GM12873 (cell line): ENCODE measurements around the gene ATXN1.

Experiments used
- TF ChIP-seq, protein P1 (sequence below): IDR thresholded peaks from 2 replicates; pipeline ENCODE4 v1.5.1; 2012; ENCODE audit warnings: low read depth, mild to moderate bottlenecking, moderate library complexity, low read length, control low read depth; ENCODE audit not compliant: insufficient read depth; ENCODE audit errors: missing control alignments

The ATXN1 gene

DNA sequence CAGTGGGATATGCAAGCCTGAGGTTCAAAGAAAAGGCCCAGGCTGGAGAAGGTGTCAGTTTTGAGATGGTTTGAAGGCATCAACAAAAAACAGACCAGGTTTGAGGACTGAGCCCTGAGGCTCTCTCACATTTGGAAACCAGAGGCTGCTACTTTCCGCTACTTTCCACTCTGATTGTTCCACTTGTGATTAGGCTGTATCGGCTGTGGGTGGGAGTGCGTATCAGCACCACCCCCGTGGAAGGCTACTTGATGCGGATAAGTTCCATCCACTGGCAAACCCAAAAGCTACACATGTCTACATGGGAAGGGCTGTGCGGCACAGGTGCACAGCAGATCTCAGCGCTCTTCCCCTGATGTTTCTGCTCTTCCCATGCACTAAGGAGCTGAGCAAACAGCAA is 324.2 kb downstream of the ATXN1 start:
- TF ChIP-seq, protein P1, sequence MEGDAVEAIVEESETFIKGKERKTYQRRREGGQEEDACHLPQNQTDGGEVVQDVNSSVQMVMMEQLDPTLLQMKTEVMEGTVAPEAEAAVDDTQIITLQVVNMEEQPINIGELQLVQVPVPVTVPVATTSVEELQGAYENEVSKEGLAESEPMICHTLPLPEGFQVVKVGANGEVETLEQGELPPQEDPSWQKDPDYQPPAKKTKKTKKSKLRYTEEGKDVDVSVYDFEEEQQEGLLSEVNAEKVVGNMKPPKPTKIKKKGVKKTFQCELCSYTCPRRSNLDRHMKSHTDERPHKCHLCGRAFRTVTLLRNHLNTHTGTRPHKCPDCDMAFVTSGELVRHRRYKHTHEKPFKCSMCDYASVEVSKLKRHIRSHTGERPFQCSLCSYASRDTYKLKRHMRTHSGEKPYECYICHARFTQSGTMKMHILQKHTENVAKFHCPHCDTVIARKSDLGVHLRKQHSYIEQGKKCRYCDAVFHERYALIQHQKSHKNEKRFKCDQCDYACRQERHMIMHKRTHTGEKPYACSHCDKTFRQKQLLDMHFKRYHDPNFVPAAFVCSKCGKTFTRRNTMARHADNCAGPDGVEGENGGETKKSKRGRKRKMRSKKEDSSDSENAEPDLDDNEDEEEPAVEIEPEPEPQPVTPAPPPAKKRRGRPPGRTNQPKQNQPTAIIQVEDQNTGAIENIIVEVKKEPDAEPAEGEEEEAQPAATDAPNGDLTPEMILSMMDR, result no peak

DNA sequence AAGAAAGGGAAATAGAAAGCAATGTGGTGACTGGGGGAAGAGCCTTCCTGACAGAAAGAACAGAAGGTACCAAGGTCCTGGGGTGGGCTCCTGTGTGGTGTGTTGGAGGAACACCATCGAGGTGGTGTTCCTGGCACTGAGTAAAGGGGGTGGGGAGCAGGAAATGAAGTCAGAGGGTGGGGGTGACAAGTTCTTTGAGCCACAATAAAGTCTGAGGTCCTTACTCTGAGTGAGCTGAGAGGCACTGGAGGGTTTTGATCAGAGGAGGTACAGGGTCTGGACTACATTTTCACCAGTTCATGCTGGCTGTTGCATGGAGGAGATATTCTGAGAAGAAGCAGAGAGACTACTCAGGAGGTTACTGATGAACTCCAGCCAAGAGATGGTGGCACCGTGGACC is 324.7 kb downstream of the ATXN1 start:
- TF ChIP-seq, protein P1, result no peak

DNA sequence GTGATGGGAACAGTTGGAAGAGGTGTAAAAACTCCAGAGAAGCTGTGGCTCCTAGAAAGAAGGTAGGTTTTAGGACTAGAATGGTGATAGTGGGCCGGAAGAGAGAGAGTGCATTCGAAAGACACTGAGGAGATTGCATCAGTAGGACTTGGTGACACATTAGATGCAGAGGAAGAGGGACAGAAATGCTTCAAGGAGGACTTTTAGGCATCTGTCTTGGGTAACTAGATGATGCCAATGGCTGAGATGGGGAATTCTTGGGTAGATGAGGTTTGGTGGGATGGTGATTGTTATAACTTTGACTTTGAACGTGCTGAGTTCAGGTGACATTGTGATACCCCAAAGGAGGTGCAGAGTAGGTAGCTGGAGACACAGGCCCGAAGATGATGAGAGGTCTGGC is 326.4 kb downstream of the ATXN1 start:
- TF ChIP-seq, protein P1, result no peak

DNA sequence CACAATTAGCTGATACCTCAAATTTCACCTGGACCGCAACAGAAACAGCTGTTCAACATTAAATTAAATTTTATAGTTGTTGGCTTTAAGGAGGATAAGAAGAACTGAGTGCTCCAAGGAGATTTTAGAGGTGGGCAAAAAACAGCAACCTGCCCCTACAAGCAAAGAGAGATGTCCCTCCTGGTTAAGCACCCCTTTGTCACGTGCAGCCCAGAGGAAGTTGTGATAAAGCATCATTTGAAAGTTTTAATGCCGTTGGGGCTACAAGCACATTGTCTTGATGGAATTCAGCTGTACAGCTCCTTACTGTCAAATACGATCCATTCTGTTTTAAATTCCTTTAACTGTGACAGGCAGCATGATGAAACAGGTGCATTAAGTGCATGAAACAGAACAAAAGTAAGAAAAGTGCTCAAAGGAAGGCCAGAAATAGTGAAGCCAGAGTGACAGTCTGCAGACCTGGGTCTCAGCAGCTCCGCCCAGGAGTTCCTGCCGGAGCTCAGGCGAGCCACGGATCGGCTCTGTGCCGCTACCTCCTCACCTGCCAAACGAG is 327.8 kb downstream of the ATXN1 start:
- TF ChIP-seq, protein P1, result no peak

DNA sequence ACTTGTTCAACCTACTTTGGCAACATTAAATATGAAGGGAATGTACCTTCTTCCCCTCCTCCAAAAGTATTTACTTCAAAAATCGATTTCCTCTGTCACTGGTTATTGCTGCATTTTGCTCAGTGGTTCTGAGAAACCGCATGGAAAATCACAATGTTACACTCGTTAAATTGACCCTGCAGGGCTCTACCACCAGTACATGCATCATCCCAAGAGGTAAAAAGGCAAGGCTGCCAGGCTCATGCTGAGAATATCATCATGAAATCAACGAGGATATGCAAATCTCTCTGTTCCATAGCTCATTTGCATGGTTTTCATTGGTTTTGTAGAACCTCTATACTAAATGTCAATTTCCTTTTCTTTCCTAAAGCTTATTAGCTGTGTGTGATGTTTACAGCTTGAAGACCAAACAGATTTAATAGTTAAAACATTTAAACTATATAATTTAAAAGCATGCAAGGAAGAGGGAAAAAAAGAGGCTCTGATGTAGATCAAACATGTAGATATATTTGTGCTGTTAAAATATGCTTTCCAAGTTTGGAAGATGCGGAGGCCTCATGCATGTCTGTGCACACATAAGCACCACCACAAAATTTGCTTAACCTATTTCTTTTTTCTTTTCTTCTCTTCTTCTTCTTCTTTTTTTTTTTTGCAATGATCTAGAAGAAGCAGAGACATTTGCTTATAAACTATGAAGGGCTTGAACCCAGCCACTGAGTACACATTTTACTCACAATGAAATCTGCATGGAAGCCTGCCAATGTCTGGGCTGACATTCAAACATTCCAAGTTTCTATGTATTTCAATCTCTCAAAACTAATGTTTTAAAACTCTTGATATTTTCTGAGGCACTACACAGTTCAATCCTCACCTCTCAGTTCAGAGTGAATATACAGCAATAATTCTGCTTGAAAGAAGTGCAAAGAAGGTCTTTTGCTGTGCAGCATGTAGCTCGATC is 328.9 kb downstream of the ATXN1 start:
- TF ChIP-seq, protein P1, result no peak

DNA sequence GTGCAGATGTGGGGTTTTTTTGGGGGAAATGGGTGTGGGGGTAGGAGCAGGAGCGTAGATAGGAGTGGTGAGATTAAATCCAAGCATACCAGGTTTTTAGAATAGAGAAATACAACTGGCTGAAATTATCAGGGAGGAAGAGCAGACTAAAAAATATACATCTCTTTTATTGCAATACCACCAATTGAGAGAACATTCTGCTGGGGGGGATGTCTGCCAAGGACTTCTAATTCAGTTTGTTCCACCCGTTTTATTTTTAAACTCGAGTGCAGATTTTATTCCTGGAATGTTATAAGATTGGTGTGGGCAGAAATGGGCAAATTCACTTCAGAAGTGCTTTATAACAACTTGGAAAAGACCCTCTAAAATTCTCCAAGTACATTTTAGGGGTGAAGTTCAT is 330.2 kb downstream of the ATXN1 start:
- TF ChIP-seq, protein P1, result no peak

DNA sequence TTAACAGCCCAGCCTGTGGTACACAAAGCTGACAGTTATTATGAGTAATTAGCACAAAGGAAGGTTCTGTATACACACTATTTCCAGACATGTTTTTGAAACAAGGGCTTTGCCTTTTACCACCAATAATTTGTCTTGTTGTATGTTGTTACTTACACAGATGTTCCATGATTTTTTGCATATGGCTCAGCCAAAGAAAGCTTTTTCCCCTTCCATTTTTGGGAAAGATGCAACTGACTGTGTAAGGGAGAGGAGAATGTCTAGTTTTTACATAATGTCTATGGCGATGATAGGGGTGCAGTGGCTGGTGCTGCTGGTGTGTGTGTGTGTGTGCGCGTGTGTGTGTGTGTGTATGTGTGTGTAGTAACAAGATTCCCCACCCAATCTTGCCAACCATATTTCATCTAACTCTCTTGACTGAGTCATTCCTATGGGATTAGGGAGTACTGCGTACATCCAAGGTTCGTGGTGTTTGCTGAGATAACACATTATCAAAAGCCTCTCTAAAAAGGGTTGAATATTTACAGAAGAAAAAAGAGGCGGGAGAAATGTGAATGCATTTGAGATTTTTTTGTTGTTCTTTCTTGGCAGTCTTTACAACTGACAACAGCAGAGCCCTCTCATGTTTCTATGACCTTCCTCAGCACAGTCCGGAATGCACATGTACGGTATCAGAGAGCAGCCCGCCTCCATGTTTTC is 330.7 kb downstream of the ATXN1 start:
- TF ChIP-seq, protein P1, result no peak
